ENCODE results near the gene KLHDC8B.

The KLHDC8B gene

GRCh38 chr3:49166752-49167556 is 4.4 kb upstream of the KLHDC8B start:
- Histone ChIP-seq H3K4me3 (ENCODE audit: low read depth in 1 of 2, low read length in 2 of 2) (peak overlapping the region; percentile 89 to 96), H3K27ac (ENCODE audit: low read depth, low read length) (no peak overlapping the region), H3K4me1 (ENCODE audit: control insufficient read depth in 1 of 2, insufficient read depth in 2 of 2, low read length in 2 of 2) (peaks cover 23 to 29% of the 10 kb centered on the region in 2 donors), H3K9ac (ENCODE audit: low read depth in 1 of 2, low read length in 2 of 2) (no peak overlapping the region), H3K9me3 (ENCODE audit: control insufficient read depth in 1 of 2, low read length in 2 of 2) (no peaks in the 10 kb centered on the region), H3K27me3 (ENCODE audit: control insufficient read depth in 1 of 2, insufficient read depth in 2 of 2, low read length in 2 of 2) (no peaks in the 10 kb centered on the region), H3K36me3 (ENCODE audit: control insufficient read depth in 1 of 2, insufficient read depth in 2 of 2, low read length in 2 of 2) (peaks cover 16 to 18% of the 10 kb centered on the region in 2 donors)

- peaks cover 30 to 37% of the 10 kb centered on the region in 2 donors for H3K4me1 ChIP-seq (ENCODE audit: control insufficient read depth in 1 of 2, insufficient read depth in 2 of 2, low read length in 2 of 2)
- no peaks in the 10 kb centered on the region for H3K9me3 ChIP-seq (ENCODE audit: control insufficient read depth in 1 of 2, low read length in 2 of 2)
Measured at GRCh38 chr3:49170744-49171118, 667 bp upstream of the KLHDC8B start.

GRCh38 chr3:49171775-49172500 is 540 bp downstream of the KLHDC8B start:
- no peaks in the 10 kb centered on the region for H3K27me3 ChIP-seq (ENCODE audit: control insufficient read depth in 1 of 2, insufficient read depth in 2 of 2, low read length in 2 of 2)
- H3K9ac ChIP-seq (ENCODE audit: low read depth in 1 of 2, low read length in 2 of 2) = peak overlapping the region; percentile 83 to 94
- peak overlapping the region; percentile 87 to 96 for H3K4me3 ChIP-seq (ENCODE audit: low read depth in 1 of 2, low read length in 2 of 2)
- peaks cover 23 to 30% of the 10 kb centered on the region in 2 donors for H3K4me1 ChIP-seq (ENCODE audit: control insufficient read depth in 1 of 2, insufficient read depth in 2 of 2, low read length in 2 of 2)
- no peaks in the 10 kb centered on the region for H3K36me3 ChIP-seq (ENCODE audit: control insufficient read depth in 1 of 2, insufficient read depth in 2 of 2, low read length in 2 of 2)
- H3K9me3 ChIP-seq (ENCODE audit: control insufficient read depth in 1 of 2, low read length in 2 of 2) = no peaks in the 10 kb centered on the region
- H3K27ac ChIP-seq (ENCODE audit: low read depth, low read length) = peak overlapping the region; percentile 28

More at GRCh38 chr3:49170744-49171118, 667 bp upstream of the KLHDC8B start:
- H3K27me3 ChIP-seq (ENCODE audit: control insufficient read depth in 1 of 2, insufficient read depth in 2 of 2, low read length in 2 of 2) = no peaks in the 10 kb centered on the region
- peak overlapping the region; percentile 28 for H3K27ac ChIP-seq (ENCODE audit: low read depth, low read length)
- peak overlapping the region; percentile 83 to 94 for H3K9ac ChIP-seq (ENCODE audit: low read depth in 1 of 2, low read length in 2 of 2)
- no peaks in the 10 kb centered on the region for H3K36me3 ChIP-seq (ENCODE audit: control insufficient read depth in 1 of 2, insufficient read depth in 2 of 2, low read length in 2 of 2)
- H3K4me3 ChIP-seq (ENCODE audit: low read depth in 1 of 2, low read length in 2 of 2) = peak overlapping the region; percentile 87 to 96

DNA sequence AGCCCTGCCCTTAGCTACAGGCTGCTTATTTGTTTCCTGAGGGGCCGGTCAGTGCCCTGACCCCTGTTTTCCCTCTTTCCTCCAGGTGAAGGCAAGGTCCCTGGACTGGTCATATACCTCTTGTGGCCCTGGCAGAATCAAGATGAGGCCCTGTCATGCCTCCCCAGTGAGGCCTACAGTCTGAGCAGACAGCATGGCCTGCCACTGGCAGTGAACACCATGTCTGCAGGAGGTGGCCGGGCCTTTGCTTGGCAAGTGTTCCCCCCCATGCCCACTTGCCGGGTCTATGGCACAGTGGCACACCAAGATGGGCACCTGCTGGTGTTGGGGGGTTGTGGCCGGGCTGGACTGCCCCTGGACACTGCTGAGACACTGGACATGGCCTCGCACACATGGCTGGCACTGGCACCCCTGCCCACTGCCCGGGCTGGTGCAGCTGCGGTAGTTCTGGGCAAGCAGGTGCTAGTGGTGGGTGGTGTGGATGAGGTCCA is 1.2 kb downstream of the KLHDC8B start:
- H3K4me1 ChIP-seq (ENCODE audit: control insufficient read depth in 1 of 2, insufficient read depth in 2 of 2, low read length in 2 of 2) = peaks cover 23 to 30% of the 10 kb centered on the region in 2 donors
- peak overlapping the region; percentile 87 to 96 for H3K4me3 ChIP-seq (ENCODE audit: low read depth in 1 of 2, low read length in 2 of 2)
- peak overlapping the region; percentile 83 to 94 for H3K9ac ChIP-seq (ENCODE audit: low read depth in 1 of 2, low read length in 2 of 2)
- no peaks in the 10 kb centered on the region for H3K27me3 ChIP-seq (ENCODE audit: control insufficient read depth in 1 of 2, insufficient read depth in 2 of 2, low read length in 2 of 2)
- no peaks in the 10 kb centered on the region for H3K9me3 ChIP-seq (ENCODE audit: control insufficient read depth in 1 of 2, low read length in 2 of 2)
- no peak overlapping the region for H3K27ac ChIP-seq (ENCODE audit: low read depth, low read length)
- no peaks in the 10 kb centered on the region for H3K36me3 ChIP-seq (ENCODE audit: control insufficient read depth in 1 of 2, insufficient read depth in 2 of 2, low read length in 2 of 2)

DNA sequence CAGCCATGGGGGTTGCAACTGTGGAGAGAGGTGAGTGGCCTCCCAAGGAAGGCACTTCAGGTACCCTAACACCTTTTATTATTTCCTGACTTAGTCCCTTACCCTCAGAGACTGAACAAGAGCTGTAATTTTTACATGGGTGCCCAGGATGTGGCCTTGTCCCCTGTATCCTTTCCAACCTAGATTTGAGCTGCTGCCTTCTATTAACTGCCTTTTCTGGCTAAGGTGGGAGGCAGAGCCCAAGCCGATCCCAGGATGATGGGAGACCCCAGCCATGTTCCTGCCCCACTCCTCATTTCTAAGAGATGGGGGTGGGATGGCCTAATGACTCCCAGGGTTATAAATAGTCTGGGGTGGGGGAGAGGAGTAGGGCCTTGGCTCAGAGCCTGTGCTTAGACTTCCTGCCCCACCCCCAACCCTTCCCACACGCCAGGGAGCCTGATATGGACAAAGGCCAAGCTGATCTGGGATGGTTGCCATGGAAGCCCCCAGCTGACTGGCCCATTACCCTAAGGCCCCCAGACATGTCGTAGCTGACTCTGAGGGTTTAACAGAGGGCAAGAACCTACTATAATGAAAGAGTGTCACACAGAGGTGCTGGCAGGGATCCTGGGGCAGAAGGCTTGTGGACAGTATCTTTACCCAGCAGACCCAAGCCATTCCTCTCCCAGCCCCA is 1.9 kb downstream of the KLHDC8B start:
- H3K4me1 ChIP-seq (ENCODE audit: control insufficient read depth in 1 of 2, insufficient read depth in 2 of 2, low read length in 2 of 2) = peaks cover 23 to 30% of the 10 kb centered on the region in 2 donors

GRCh38 chr3:49173792-49174170 is 2.4 kb downstream of the KLHDC8B start:
- peaks cover 23 to 30% of the 10 kb centered on the region in 2 donors for H3K4me1 ChIP-seq (ENCODE audit: control insufficient read depth in 1 of 2, insufficient read depth in 2 of 2, low read length in 2 of 2)
- no peaks in the 10 kb centered on the region for H3K36me3 ChIP-seq (ENCODE audit: control insufficient read depth in 1 of 2, insufficient read depth in 2 of 2, low read length in 2 of 2)
- H3K27me3 ChIP-seq (ENCODE audit: control insufficient read depth in 1 of 2, insufficient read depth in 2 of 2, low read length in 2 of 2) = no peaks in the 10 kb centered on the region
- H3K4me3 ChIP-seq (ENCODE audit: low read depth in 1 of 2, low read length in 2 of 2) = no peak overlapping the region
- H3K9ac ChIP-seq (ENCODE audit: low read depth in 1 of 2, low read length in 2 of 2) = peak overlapping the region; percentile 21 to 83
- H3K27ac ChIP-seq (ENCODE audit: low read depth, low read length) = no peak overlapping the region
- H3K9me3 ChIP-seq (ENCODE audit: control insufficient read depth in 1 of 2, low read length in 2 of 2) = no peaks in the 10 kb centered on the region

More for the DNA sequence above, 1.9 kb downstream of the KLHDC8B start:
- Histone ChIP-seq H3K27ac (ENCODE audit: low read depth, low read length) (no peak overlapping the region), H3K36me3 (ENCODE audit: control insufficient read depth in 1 of 2, insufficient read depth in 2 of 2, low read length in 2 of 2) (no peaks in the 10 kb centered on the region), H3K4me3 (ENCODE audit: low read depth in 1 of 2, low read length in 2 of 2) (peak overlapping the region; percentile 87 to 96), H3K9ac (ENCODE audit: low read depth in 1 of 2, low read length in 2 of 2) (peak overlapping the region; percentile 21 to 83), H3K9me3 (ENCODE audit: control insufficient read depth in 1 of 2, low read length in 2 of 2) (no peaks in the 10 kb centered on the region), H3K27me3 (ENCODE audit: control insufficient read depth in 1 of 2, insufficient read depth in 2 of 2, low read length in 2 of 2) (no peaks in the 10 kb centered on the region)

DNA sequence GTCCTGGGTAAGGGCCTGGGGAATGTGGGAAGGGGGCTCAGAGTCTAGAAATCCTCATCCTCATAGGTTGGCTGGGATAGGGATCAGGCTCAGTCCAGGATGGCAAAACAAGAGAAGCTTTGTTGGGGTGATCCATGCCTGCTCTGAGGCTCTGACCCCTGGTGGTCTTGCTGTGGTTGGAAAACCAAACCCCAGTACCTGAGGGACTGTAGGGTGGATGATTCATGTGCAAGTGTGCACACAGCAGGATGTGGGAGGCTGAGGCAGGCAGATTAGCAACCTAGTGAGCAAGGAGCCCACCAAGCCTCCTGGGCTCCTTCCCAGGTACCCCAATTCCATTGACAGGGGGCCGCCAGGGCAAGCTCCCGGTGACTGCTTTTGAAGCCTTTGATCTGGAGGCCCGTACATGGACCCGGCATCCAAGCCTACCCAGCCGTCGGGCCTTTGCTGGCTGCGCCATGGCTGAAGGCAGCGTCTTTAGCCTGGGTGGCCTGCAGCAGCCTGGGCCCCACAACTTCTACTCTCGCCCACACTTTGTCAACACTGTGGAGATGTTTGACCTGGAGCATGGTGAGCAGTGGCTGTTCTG is 3.1 kb downstream of the KLHDC8B start:
- Histone ChIP-seq H3K27me3 (ENCODE audit: control insufficient read depth in 1 of 2, insufficient read depth in 2 of 2, low read length in 2 of 2) (no peaks in the 10 kb centered on the region), H3K4me1 (ENCODE audit: control insufficient read depth in 1 of 2, insufficient read depth in 2 of 2, low read length in 2 of 2) (peaks cover 23 to 30% of the 10 kb centered on the region in 2 donors), H3K36me3 (ENCODE audit: control insufficient read depth in 1 of 2, insufficient read depth in 2 of 2, low read length in 2 of 2) (no peaks in the 10 kb centered on the region), H3K27ac (ENCODE audit: low read depth, low read length) (no peak overlapping the region), H3K9ac (ENCODE audit: low read depth in 1 of 2, low read length in 2 of 2) (no peak overlapping the region), H3K9me3 (ENCODE audit: control insufficient read depth in 1 of 2, low read length in 2 of 2) (no peaks in the 10 kb centered on the region), H3K4me3 (ENCODE audit: low read depth in 1 of 2, low read length in 2 of 2) (no peak overlapping the region)

DNA sequence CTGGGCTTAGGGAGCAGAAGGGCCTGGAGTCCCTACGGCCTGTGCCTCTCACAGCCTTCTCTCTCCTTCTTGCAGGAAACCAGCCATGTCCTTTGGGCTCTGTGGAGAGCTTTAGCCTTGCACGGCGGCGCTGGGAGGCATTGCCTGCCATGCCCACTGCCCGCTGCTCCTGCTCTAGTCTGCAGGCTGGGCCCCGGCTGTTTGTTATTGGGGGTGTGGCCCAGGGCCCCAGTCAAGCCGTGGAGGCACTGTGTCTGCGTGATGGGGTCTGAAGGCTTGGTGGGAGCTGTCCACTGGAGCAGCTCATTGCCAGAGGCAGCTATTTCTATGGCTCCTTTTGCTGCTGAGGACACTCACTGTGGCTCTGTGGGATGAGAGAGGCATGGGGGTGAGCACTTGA is 4.1 kb downstream of the KLHDC8B start:
- Histone ChIP-seq H3K9me3 (ENCODE audit: control insufficient read depth in 1 of 2, low read length in 2 of 2) (no peaks in the 10 kb centered on the region), H3K9ac (ENCODE audit: low read depth in 1 of 2, low read length in 2 of 2) (no peak overlapping the region), H3K27me3 (ENCODE audit: control insufficient read depth in 1 of 2, insufficient read depth in 2 of 2, low read length in 2 of 2) (no peaks in the 10 kb centered on the region), H3K27ac (ENCODE audit: low read depth, low read length) (no peak overlapping the region), H3K4me3 (ENCODE audit: low read depth in 1 of 2, low read length in 2 of 2) (no peak overlapping the region), H3K36me3 (ENCODE audit: control insufficient read depth in 1 of 2, insufficient read depth in 2 of 2, low read length in 2 of 2) (no peaks in the 10 kb centered on the region), H3K4me1 (ENCODE audit: control insufficient read depth in 1 of 2, insufficient read depth in 2 of 2, low read length in 2 of 2) (peaks cover 21 to 28% of the 10 kb centered on the region in 2 donors)

DNA sequence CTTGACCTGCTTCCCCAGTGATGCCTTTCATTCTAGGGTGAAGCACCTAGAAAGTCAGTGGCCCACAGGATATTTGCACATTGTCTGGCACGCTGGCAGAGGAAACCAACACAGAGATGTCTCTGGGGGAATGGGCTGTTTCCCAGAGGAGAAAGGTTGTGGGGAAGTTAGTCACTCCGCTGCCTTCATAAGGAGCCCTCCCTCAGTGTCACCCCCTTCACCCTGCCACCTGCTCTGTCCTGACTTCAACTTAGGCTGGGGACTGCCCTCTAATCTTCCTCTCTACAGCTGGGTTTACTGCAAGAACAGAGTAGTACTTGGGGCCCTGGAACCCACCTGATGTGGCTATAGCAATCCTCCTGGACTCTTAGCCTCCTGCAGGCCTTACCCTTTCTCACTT is 5.7 kb downstream of the KLHDC8B start:
- no peak overlapping the region for H3K27ac ChIP-seq (ENCODE audit: low read depth, low read length)
- H3K4me3 ChIP-seq (ENCODE audit: low read depth in 1 of 2, low read length in 2 of 2) = no peak overlapping the region
- no peak overlapping the region for H3K9ac ChIP-seq (ENCODE audit: low read depth in 1 of 2, low read length in 2 of 2)
- no peaks in the 10 kb centered on the region for H3K36me3 ChIP-seq (ENCODE audit: control insufficient read depth in 1 of 2, insufficient read depth in 2 of 2, low read length in 2 of 2)
- no peaks in the 10 kb centered on the region for H3K9me3 ChIP-seq (ENCODE audit: control insufficient read depth in 1 of 2, low read length in 2 of 2)
- H3K27me3 ChIP-seq (ENCODE audit: control insufficient read depth in 1 of 2, insufficient read depth in 2 of 2, low read length in 2 of 2) = no peaks in the 10 kb centered on the region
- H3K4me1 ChIP-seq (ENCODE audit: control insufficient read depth in 1 of 2, insufficient read depth in 2 of 2, low read length in 2 of 2) = peaks cover 17 to 19% of the 10 kb centered on the region in 2 donors

All from duodenal mucosa (tissue), 2 donors.